GM19395 (cell line): ENCODE results near the gene QSOX1.

ENCODE experiments used
- ATAC-seq: cut with Tn5 transposase; IDR thresholded peaks from one replicate; pipeline ENCODE4 v1.9.1; 2021; ENCODE audit warnings: mild to moderate bottlenecking, moderate library complexity; ENCODE audit not compliant: unreplicated experiment

Gene QSOX1

DNA sequence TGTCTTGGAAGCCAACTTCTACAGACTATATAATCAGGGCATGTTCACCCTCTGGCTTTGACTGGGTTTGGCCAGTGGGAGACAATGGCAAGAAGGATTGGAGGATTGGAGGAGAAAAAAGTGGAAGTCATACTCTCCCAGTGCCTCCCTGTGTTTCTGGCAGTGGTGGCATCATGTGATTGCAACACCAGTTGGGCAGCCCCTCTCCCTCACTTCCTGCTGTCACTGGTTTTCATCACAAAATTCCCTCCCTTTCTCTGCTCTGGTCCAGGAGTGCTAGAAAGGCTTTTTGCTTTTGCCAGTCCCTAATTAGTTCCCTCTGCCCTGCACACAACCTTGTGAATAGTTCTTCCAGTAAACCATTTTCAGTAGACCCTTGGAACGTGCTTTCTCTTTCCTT is 3.7 kb upstream of the QSOX1 start:
- ATAC-seq = no peak

DNA sequence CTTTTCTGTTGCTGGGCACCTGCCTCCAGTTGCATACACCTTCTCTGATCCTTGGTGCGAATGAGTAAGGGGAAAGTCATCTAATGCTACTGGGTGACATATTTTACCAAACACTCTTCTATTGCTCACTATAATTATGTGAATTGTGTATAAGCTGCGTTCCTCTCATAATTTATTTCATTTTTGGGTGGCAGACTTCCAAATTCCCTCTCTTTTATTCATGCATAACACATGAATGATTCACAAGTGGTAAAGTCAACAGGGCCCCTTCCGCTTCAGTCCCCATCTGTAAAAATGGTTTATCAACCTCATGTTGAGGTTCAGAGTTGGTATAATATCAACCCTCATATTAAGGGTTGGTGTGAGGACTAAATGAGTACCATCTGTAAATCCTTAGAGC is 3.2 kb upstream of the QSOX1 start:
- ATAC-seq = no peak

DNA sequence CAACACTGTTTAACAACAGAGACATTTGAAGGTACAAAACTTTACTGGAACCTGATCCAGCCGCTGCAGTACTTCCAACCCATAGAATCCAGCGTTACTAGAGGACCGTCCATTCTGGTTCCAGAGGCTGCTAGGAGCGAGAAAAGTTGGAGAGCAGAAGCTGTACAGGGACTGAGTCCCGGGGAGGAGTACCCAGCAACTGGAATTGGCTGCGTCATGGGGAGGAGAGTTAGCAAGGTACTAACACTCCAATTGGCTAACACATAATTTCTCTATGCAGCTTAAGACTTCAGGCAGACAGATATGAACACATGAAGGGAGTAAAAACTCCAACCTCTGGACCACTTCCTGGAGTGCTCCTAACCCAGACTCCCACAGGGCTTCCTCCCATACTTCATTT is 2.1 kb upstream of the QSOX1 start:
- no peak for ATAC-seq

DNA sequence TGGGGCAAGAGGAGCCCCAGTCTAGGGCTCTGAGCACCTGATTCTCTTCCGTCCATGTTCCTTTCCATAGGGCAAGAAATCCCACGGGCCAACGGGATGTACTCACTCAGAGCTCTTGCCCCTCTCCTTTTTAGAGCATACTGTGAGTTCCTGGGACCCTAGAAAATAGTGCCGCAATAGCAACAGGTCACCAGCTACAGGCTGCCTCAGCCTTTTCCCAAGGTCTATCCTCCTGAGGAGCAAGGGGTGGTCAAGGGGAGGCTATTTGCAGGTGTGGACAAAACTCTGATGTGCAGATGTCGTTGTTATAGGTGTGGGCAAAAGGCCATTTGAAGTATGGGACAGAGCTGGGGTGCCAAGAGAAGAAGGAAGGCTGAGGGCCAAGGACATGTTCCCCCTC is 1.6 kb upstream of the QSOX1 start:
- no peak for ATAC-seq

GRCh38 chr1:180154003-180154324 is 705 bp upstream of the QSOX1 start:
- peak; percentile 6 for ATAC-seq

DNA sequence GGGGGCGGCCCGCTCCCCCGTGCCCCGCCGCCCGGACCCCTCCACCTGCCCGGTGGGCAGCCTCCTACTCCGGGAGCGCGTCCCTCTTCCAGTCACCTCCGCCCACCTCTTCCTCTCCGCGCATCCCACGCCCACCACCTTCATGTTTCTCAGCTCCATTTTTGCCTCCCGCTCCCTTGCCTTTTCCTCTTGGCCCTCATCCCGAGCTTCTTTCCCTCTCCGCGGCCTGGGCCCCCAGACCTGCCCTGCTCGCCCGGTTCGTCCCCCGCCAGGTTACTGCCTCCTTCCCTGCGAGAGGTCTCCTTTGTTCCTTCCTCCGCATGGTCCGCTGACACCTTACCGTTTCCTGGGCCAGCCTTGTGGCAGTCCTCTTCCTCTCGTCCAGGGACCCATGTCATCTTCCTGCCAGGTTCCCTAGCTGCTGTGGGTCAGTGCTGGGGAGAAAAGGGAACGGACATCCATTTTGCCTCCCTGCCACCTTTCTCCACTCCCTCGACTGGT is 563 bp downstream of the QSOX1 start:
- ATAC-seq = peak; percentile 8

DNA sequence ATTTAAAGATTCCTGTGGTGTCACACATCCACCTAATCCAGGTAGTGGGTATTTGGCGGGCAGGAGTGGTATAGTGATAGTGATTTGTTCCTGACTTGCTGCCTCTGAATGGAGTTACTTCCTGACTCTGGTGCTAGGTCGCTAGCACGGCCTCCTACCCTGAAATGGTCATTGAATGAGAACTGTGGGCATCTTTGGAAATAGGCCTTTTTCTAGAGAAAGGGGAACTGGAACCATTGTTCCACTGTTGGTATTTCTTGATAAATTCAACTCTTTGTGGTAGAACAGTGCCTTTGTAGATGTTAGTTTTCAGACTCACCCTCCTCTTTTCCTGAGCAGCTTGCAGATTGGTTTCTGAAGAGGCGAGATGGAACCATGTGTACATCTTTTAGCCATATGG is 1.5 kb downstream of the QSOX1 start:
- ATAC-seq = no peak

DNA sequence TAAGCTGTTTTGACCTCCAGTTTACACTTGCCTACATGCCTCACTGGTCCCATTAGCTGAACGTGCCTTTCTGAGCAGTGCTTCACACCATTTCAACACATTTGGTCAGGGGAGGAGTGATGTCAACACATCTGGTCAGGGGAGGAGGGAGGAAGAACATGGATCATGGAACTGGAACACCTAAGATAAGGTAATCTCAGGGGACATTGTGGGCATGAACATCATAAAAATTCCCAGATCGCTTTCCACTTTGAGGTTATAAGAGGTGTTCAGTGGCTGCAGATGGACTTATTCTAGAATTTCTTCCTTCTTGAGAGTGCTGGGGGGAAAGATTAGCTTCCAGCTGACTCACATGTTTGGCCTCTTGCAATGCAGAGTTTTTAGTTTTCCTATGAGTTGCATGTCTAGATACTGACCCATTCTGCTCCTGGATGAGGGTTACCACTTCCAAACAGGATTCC is 2.0 kb downstream of the QSOX1 start:
- ATAC-seq = no peak

GRCh38 chr1:180157108-180157507 is 2.4 kb downstream of the QSOX1 start:
- ATAC-seq = no peak

- ATAC-seq = no peak
Observed at GRCh38 chr1:180157576-180158057, 2.9 kb downstream of the QSOX1 start.

- ATAC-seq = no peak
Observed at GRCh38 chr1:180158149-180159147, 3.8 kb downstream of the QSOX1 start.

- ATAC-seq = no peak
Observed at GRCh38 chr1:180160357-180160756, 5.7 kb downstream of the QSOX1 start.

- no peak for ATAC-seq
Observed at GRCh38 chr1:180163041-180163440, 8.4 kb downstream of the QSOX1 start.

DNA sequence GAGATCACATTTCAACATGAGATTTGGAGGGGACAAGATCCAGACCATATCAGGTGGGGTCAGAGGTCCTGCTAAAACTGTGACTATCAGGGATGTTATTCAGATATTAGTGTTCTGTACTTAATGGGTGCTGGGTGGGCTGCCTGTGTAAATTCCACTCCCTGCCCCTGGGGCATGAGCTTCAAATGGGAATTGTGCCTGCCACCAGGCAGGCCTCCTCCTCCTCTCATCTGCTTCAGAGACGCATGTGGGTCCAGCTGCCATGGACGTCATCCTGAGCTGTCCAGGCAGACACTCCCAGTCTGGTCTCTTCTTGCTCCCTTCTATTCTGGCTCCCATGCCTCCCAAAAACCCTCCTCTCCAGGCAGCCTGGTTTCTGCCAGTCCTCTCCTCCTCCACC is 10.4 kb downstream of the QSOX1 start:
- ATAC-seq = no peak

DNA sequence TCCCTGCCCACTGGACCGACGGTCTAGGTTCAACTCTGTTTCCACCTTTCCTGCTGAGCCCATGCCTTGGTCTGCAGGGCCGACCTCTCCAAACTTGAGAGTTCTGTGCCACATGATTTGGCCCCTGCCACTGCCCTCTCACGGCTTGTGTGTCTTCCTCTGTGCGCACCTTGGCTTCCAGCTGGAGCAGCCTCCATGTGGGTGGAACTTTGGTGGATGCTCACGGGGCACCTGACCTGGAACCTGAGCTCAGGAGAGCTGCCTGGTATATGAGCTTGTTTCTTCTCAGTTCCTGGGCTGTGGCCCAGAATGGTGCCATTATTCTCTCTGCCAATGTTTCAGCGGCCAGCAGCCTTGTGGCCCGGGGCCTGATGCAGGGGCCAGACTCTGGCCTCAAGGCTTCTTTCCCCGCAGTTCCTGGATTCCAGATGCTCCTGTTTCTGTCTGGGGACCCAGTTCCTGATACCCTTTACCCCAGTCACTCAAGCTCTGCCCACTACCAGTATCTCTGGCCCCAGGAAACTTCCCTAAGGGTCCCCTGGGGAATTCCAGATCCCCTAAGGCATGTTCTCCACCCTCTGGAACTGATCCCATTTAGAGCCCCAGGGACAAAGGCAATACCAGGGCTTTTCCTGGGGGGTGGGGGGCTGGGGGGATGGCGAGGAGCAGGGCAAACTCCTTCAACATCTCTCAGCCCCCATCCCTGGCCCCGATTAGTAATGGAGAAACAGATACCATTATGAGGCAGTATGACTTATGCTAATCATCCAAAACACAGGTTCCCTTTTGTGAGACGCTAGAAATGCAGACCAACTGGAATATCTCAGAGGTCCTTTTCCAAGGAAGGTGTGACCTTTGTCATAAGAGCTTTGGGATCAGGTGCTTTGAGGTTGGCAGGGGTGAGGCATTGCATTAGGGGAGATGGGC is 11.1 kb downstream of the QSOX1 start:
- no peak for ATAC-seq

GRCh38 chr1:180166436-180166800 is 11.7 kb downstream of the QSOX1 start:
- ATAC-seq = no peak

DNA sequence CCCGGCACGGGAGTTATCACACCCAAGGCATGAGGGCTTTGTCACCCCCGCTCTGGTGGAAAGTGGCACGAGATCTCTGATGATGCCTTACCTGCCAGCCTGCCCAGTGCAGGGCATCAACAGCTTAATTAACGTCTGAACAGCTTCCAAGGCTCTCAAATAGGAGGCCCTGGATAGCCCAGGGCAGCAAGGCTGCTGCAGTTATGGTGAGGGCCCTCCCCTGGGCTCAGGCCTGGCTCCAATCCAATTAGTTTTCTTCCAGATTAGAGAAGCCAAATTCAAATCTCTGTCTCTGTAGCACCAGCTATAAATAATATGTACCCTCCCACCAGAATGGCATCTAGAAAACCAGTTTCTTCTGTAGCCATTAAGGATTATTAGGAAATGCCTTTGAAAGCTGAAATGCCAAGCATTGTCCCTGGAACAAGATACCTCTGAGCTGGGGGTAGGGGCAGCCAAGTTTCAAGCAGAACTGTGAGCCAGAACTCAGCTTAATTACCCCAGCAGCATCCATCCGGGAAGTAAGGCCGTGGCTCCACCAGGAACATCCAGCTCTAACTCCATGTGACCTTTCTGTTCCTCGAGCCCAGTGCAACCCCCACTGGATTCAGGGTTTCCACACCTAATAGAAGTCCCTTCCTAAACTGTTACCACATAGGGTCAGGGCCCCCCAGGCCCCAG is 12.5 kb downstream of the QSOX1 start:
- ATAC-seq = no peak

DNA sequence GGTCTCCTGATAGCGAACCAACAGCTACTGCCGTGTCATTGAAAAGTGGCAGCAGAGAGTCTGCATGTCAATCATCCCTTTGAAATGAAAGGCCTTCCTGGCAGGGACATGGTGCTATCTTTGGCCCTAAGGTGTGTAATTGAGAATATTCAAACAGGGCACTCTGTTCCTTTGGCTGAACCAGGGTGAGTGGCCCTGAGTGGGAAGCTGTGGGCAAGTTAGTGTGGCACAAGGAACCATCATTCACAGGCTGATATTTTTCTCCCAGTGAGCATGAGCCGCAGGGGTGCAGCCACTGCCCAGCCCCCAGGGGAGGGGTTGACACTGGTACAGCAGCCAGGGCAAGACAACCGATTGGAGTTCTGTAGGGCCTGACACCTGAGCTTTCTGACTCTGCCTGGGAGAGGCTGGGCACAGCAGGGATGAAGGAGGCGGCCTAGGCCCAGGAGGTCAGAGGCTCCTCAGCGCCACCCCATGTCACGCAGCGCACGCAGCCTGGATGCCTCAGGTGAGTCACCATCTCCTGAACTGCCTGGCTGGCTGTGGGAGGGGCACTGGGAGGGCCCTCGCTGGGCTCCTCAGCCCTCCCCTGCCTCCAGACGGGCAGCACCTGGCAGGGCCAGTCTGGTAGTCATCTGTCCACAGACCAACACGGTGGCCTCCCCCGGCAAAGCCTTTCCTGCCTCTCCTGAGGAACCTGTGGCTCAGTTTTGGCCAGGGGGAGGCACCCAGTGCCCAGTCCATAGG is 13.2 kb downstream of the QSOX1 start:
- no peak for ATAC-seq

- peak; percentile 74 for ATAC-seq
Observed at GRCh38 chr1:180168786-180169639, 14.3 kb downstream of the QSOX1 start.
